GM20000 (cell line): ENCODE data around the gene ELMOD3.

Source experiments
- DNase-seq: peaks from one replicate; pipeline ENCODE4 v3.0.0; 2012; ENCODE audit warnings: low spot score
- TF ChIP-seq, protein P1 (sequence below): IDR thresholded peaks from 2 replicates; pipeline ENCODE4 v1.5.1; 2012; ENCODE audit warnings: mild to moderate bottlenecking, control low read depth; ENCODE audit errors: extremely low read depth, missing control alignments

The ELMOD3 gene

DNA sequence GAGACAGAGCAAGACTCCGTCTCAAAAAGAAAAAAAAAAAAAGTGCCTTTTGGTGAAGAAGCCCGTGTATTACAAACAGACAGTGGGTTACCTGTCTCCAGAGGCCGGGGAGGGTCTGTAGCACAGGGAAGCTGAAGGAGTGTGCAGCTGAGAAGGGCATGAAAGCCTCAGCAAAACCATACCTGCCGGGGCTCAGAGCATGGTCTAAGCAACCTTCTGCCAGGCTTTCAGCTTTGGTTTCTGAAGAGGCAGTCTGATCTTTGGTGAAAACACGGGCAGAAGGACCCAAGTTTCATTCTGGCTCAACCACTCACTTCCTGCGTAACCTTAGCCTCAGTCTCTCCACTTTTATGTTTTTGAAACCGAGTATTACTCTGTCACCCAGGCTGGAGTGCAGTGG is 85.4 kb downstream of the ELMOD3 start:
- TF ChIP-seq, protein P1, sequence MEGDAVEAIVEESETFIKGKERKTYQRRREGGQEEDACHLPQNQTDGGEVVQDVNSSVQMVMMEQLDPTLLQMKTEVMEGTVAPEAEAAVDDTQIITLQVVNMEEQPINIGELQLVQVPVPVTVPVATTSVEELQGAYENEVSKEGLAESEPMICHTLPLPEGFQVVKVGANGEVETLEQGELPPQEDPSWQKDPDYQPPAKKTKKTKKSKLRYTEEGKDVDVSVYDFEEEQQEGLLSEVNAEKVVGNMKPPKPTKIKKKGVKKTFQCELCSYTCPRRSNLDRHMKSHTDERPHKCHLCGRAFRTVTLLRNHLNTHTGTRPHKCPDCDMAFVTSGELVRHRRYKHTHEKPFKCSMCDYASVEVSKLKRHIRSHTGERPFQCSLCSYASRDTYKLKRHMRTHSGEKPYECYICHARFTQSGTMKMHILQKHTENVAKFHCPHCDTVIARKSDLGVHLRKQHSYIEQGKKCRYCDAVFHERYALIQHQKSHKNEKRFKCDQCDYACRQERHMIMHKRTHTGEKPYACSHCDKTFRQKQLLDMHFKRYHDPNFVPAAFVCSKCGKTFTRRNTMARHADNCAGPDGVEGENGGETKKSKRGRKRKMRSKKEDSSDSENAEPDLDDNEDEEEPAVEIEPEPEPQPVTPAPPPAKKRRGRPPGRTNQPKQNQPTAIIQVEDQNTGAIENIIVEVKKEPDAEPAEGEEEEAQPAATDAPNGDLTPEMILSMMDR, result no peak
- no peak for DNase-seq

DNA sequence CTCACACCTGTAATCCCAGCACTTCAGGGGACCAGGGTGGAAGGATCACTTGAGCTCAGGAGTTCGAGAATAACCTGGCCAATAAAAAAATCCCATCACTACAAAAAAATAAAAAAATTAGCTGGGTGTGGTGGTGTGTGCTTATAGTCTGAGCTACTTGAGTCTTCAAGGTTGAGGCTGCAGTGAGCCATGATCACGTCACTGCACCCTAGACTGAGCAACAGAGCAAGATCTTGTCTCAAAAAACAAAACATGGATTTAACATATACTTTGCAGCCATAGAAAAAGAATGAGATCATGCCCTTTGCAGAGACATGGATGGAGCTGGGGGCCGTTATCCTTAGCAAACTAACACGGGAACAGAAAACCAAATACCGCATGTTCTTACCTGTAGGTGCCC is 86.2 kb downstream of the ELMOD3 start:
- TF ChIP-seq, protein P1, result no peak
- DNase-seq, result no peak
